Loucy (cell line): ENCODE data around the gene TMEM235.

Experiments
- H2AFZ ChIP-seq: fragments of 200-600 bp; sonication (generic); 2 replicates; pipeline ENCODE4 v1.6.0; 2016; ENCODE audit warnings: antibody characterized with exemption, mild to moderate bottlenecking, low read length, moderate library complexity
- H3F3A ChIP-seq: fragments of 200-600 bp; 2 replicates; pipeline ENCODE4 v1.6.0; 2016; ENCODE audit warnings: antibody characterized with exemption, low read depth, mild to moderate bottlenecking
- H3K27me3 ChIP-seq: fragments of 200-600 bp; sonication (generic); 2 replicates; pipeline ENCODE4 v1.6.1; 2014; ENCODE audit warnings: low read length, mild to moderate bottlenecking; ENCODE audit not compliant: insufficient read depth, poor library complexity, severe bottlenecking
- H3K36me3 ChIP-seq: fragments of 200-600 bp; sonication (generic); 2 replicates; pipeline ENCODE4 v1.6.1; 2016; ENCODE audit warnings: low read length; ENCODE audit not compliant: insufficient read depth
- H3K4me1 ChIP-seq: fragments of 200-600 bp; sonication (generic); 2 replicates; pipeline ENCODE4 v1.5.1; 2014; ENCODE audit warnings: low read length, mild to moderate bottlenecking; ENCODE audit not compliant: insufficient read depth, poor library complexity, severe bottlenecking
- H3K4me2 ChIP-seq: fragments of 200-600 bp; sonication (generic); 2 replicates; pipeline ENCODE4 v1.6.0; 2014; ENCODE audit warnings: antibody characterized with exemption, low read length, low read depth, mild to moderate bottlenecking; ENCODE audit not compliant: poor library complexity, severe bottlenecking
- H3K4me3 ChIP-seq: fragments of 200-600 bp; sonication (generic); 2 replicates; pipeline ENCODE4 v1.5.1; 2014; ENCODE audit warnings: low read length, mild to moderate bottlenecking, mixed read lengths; ENCODE audit not compliant: poor library complexity, severe bottlenecking
- H3K79me2 ChIP-seq: fragments of 200-600 bp; sonication (generic); 2 replicates; pipeline ENCODE4 v1.6.1; 2014; ENCODE audit warnings: low read length; ENCODE audit not compliant: insufficient read depth
- H3K9ac ChIP-seq: fragments of 200-600 bp; sonication (generic); 2 replicates; pipeline ENCODE4 v1.6.0; 2014; ENCODE audit warnings: mild to moderate bottlenecking, low read depth, low read length, moderate library complexity; ENCODE audit not compliant: poor library complexity, severe bottlenecking
- H3K9me2 ChIP-seq: fragments of 200-600 bp; sonication (generic); replicated peaks from 2 replicates; pipeline ENCODE4 v1.6.1; 2016; ENCODE audit warnings: low read depth, low read length, mixed read lengths
- H3K9me3 ChIP-seq: fragments of 200-600 bp; sonication (generic); 2 replicates; pipeline ENCODE4 v1.6.1; 2014; ENCODE audit warnings: mild to moderate bottlenecking, antibody characterized with exemption, low read length, low read depth; ENCODE audit not compliant: insufficient read depth
- H4K20me1 ChIP-seq: fragments of 200-600 bp; sonication (generic); 2 replicates; pipeline ENCODE4 v1.6.0; 2014; ENCODE audit warnings: antibody characterized with exemption, low read length, mild to moderate bottlenecking; ENCODE audit not compliant: insufficient read depth, poor library complexity, severe bottlenecking
- EZH2phosphoT487 ChIP-seq: fragments of 200-600 bp; IDR thresholded peaks from 2 replicates; pipeline ENCODE4 v1.6.1; 2018; ENCODE audit warnings: antibody characterized with exemption, mild to moderate bottlenecking, moderate library complexity, borderline replicate concordance
- TF ChIP-seq, protein P1 (sequence below): fragments of 200-600 bp; sonication (generic); conservative IDR thresholded peaks from 2 replicates; pipeline ENCODE4 v1.5.1; 2014; ENCODE audit warnings: mild to moderate bottlenecking, antibody characterized with exemption, low read length

Gene TMEM235

DNA sequence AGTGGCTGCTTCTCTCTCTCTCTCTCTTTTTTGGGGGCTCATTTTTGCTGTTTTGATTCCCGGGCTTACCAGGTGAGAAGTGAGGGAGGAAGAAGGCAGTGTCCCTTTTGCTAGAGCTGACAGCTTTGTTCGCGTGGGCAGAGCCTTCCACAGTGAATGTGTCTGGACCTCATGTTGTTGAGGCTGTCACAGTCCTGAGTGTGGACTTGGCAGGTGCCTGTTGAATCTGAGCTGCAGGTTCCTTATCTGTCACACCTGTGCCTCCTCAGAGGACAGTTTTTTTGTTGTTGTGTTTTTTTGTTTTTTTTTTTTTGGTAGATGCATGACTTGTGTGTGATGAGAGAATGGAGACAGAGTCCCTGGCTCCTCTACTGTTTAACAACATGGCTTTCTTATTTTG is 7.7 kb upstream of the TMEM235 start:
- peaks cover 26% of the 10 kb centered on the region for H3K79me2 ChIP-seq
- H3K9me3 ChIP-seq: no peaks in the 10 kb centered on the region
- no peak overlapping the region for H3K4me2 ChIP-seq
- H3K4me3 ChIP-seq: no peak overlapping the region
- no peak overlapping the region for H2AFZ ChIP-seq
- no peaks in the 10 kb centered on the region for H3K4me1 ChIP-seq
- no peaks in the 10 kb centered on the region for H3K9me2 ChIP-seq
- H3F3A ChIP-seq: peaks cover 14% of the 10 kb centered on the region; the same call in 1 of the 2 replicates
- TF ChIP-seq EZH2phosphoT487: no peak
- TF ChIP-seq, protein P1, sequence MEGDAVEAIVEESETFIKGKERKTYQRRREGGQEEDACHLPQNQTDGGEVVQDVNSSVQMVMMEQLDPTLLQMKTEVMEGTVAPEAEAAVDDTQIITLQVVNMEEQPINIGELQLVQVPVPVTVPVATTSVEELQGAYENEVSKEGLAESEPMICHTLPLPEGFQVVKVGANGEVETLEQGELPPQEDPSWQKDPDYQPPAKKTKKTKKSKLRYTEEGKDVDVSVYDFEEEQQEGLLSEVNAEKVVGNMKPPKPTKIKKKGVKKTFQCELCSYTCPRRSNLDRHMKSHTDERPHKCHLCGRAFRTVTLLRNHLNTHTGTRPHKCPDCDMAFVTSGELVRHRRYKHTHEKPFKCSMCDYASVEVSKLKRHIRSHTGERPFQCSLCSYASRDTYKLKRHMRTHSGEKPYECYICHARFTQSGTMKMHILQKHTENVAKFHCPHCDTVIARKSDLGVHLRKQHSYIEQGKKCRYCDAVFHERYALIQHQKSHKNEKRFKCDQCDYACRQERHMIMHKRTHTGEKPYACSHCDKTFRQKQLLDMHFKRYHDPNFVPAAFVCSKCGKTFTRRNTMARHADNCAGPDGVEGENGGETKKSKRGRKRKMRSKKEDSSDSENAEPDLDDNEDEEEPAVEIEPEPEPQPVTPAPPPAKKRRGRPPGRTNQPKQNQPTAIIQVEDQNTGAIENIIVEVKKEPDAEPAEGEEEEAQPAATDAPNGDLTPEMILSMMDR: no peak
- peaks cover 49% of the 10 kb centered on the region; the same call in 1 of the 2 replicates for H3K36me3 ChIP-seq
- no peak overlapping the region for H3K9ac ChIP-seq
- H4K20me1 ChIP-seq: no peaks in the 10 kb centered on the region
- no peaks in the 10 kb centered on the region for H3K27me3 ChIP-seq

DNA sequence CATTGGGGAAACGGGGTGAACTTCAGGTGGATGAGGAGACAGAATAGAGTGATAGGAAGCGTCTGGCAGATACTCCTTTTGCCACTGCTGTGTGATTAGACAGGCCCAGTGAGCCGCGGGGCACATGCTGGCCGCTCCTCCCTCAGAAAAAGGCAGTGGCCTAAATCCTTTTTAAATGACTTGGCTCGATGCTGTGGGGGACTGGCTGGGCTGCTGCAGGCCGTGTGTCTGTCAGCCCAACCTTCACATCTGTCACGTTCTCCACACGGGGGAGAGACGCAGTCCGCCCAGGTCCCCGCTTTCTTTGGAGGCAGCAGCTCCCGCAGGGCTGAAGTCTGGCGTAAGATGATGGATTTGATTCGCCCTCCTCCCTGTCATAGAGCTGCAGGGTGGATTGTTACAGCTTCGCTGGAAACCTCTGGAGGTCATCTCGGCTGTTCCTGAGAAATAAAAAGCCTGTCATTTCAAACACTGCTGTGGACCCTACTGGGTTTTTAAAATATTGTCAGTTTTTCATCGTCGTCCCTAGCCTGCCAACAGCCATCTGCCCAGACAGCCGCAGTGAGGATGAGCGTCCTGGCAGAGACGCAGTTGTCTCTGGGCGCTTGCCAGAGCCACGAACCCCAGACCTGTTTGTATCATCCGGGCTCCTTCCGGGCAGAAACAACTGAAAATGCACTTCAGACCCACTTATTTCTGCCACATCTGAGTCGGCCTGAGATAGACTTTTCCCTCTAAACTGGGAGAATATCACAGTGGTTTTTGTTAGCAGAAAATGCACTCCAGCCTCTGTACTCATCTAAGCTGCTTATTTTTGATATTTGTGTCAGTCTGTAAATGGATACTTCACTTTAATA is 7.0 kb upstream of the TMEM235 start:
- Histone ChIP-seq H3K4me2 (no peak overlapping the region), H3K36me3 (peaks cover 44% of the 10 kb centered on the region; the same call in 1 of the 2 replicates), H3K27me3 (no peaks in the 10 kb centered on the region), H3K9me3 (no peaks in the 10 kb centered on the region), H3K9me2 (no peaks in the 10 kb centered on the region), H2AFZ (no peak overlapping the region), H3F3A (peaks cover 14% of the 10 kb centered on the region; the same call in 1 of the 2 replicates), H3K4me1 (no peaks in the 10 kb centered on the region), H4K20me1 (no peaks in the 10 kb centered on the region), H3K79me2 (peaks cover 19% of the 10 kb centered on the region), H3K4me3 (no peak overlapping the region), H3K9ac (no peak overlapping the region)
- no peak for TF ChIP-seq EZH2phosphoT487
- TF ChIP-seq, protein P1: no peak

DNA sequence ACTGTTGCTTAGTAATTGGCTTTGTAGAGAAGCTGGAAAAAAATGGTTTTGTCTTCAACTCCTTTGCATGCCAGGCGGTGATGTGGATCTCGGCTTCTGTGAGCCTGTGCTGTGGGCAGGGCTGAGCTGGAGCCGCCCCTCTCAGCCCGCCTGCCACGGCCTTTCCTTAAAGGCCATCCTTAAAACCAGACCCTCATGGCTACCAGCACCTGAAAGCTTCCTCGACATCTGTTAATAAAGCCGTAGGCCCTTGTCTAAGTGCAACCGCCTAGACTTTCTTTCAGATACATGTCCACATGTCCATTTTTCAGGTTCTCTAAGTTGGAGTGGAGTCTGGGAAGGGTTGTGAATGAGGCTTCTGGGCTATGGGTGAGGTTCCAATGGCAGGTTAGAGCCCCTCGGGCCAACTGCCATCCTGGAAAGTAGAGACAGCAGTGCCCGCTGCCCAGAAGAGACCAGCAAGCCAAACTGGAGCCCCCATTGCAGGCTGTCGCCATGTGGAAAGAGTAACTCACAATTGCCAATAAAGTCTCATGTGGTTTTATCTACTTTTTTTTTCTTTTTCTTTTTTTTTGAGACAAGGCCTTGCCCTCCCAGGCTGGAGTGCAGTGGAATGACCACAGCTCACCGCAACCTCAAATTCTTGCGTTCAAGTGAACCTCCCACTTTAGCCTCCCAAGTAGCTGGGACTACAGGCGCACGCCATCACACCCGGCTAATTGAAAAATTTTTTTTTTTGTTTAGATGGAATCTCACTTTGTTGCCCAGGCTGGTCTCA is 6.2 kb upstream of the TMEM235 start:
- Histone ChIP-seq H3K9ac (no peak overlapping the region), H3F3A (peaks cover 14% of the 10 kb centered on the region; the same call in 1 of the 2 replicates), H3K79me2 (peaks cover 13% of the 10 kb centered on the region; the same call in 1 of the 2 replicates), H3K4me2 (no peak overlapping the region), H3K9me2 (no peaks in the 10 kb centered on the region), H3K9me3 (no peaks in the 10 kb centered on the region), H3K27me3 (no peaks in the 10 kb centered on the region), H2AFZ (no peak overlapping the region), H4K20me1 (no peaks in the 10 kb centered on the region), H3K4me3 (no peak overlapping the region), H3K36me3 (peaks cover 39% of the 10 kb centered on the region; the same call in 1 of the 2 replicates), H3K4me1 (no peaks in the 10 kb centered on the region)
- TF ChIP-seq, protein P1: no peak
- TF ChIP-seq EZH2phosphoT487: no peak
